Smooth muscle cell (in vitro differentiated cells): ENCODE results near the gene DNASE2B. TPM values are rescaled to one million over a fixed set of nuclear protein-coding genes. Genes with fewer than 3 reads are reported as not detected.

Experiments used
- DNase-seq: peaks from one replicate; lab custom pipeline; 2025; ENCODE audit not compliant: unreplicated experiment; lab: John Stamatoyannopoulos, UW
- H2AFZ ChIP-seq: fragments of 200-600 bp; sonication (generic); 2 replicates; pipeline ENCODE4 v1.6.0; 2016; ENCODE audit warnings: antibody characterized with exemption, low read depth, mild to moderate bottlenecking
- H3F3A ChIP-seq: fragments of 200-600 bp; sonication (generic); 2 replicates; pipeline ENCODE4 v1.6.0; 2017; ENCODE audit warnings: antibody characterized with exemption, low read depth
- H3K27ac ChIP-seq: fragments of 200-600 bp; sonication (generic); 2 replicates; pipeline ENCODE4 v1.5.1; 2016; ENCODE audit warnings: low read depth, mild to moderate bottlenecking
- H3K27me3 ChIP-seq: fragments of 200-600 bp; sonication (generic); 2 replicates; pipeline ENCODE4 v1.6.1; 2016; ENCODE audit warnings: low read depth, mild to moderate bottlenecking
- H3K36me3 ChIP-seq: fragments of 200-600 bp; sonication (generic); 2 replicates; pipeline ENCODE4 v1.5.1; 2016; ENCODE audit warnings: low read depth
- H3K4me1 ChIP-seq: fragments of 200-600 bp; sonication (generic); 2 replicates; pipeline ENCODE4 v1.5.1; 2016; ENCODE audit warnings: low read depth
- H3K4me2 ChIP-seq: fragments of 200-600 bp; sonication (generic); 2 replicates; pipeline ENCODE4 v1.6.0; 2016; ENCODE audit warnings: mild to moderate bottlenecking
- H3K4me3 ChIP-seq: fragments of 200-600 bp; sonication (generic); 2 replicates; pipeline ENCODE4 v1.5.1; 2016; ENCODE audit warnings: mild to moderate bottlenecking
- H3K79me2 ChIP-seq: fragments of 200-600 bp; sonication (generic); 2 replicates; pipeline ENCODE4 v1.6.0; 2016; ENCODE audit warnings: low read depth, mild to moderate bottlenecking
- H3K9ac ChIP-seq: fragments of 200-600 bp; sonication (generic); 2 replicates; pipeline ENCODE4 v1.6.0; 2016; ENCODE audit warnings: low read depth
- H3K9me3 ChIP-seq: fragments of 200-600 bp; sonication (generic); replicated peaks from 2 replicates; pipeline ENCODE4 v1.5.1; 2016; ENCODE audit warnings: low read depth
- H4K20me1 ChIP-seq: fragments of 200-600 bp; sonication (generic); 2 replicates; pipeline ENCODE4 v1.6.0; 2016; ENCODE audit warnings: low read depth
- CTCF ChIP-seq: fragments of 200-600 bp; sonication (generic); IDR thresholded peaks from 2 replicates; pipeline ENCODE4 v1.5.1; 2017; ENCODE audit warnings: borderline replicate concordance, mild to moderate bottlenecking, antibody characterized with exemption; ENCODE audit not compliant: insufficient read depth, poor library complexity, severe bottlenecking
- WGBS: methylation state at CpG from one replicate; pipeline ENCODE4 v1.1.7; 2016; ENCODE audit warnings: low lambda C conversion rate; 5-methylcytosine and 5-hydroxymethylcytosine counted together
- polyA plus RNA-seq: library from polyadenylated mRNA; unstranded; fragments of >200 nt; fragmentation: Nextera tagmentation; extraction: Ambion mirVana; gene quantifications from 2 replicates; pipeline ENCODE4 v1.2.1, GENCODE V29; 2016
- total RNA-seq: library from RNA; depleted of rRNA; stranded (reverse); fragments of >200 nt; gene quantifications from 2 replicates; pipeline ENCODE4 v1.2.3, GENCODE V29; 2014

DNASE2B gene
- total and polyA plus RNA-seq, 2 experiments from 2014 or later = not detected

GRCh38 chr1:84407958-84408422 lies 9.7 kb downstream of the DNASE2B start:
- WGBS = 100% methylated on average over 2 of the region's 2 CpGs
- H3F3A ChIP-seq = no peaks in the 10 kb centered on the region
- no peak overlapping the region for H3K4me2 ChIP-seq
- DNase-seq = no peak
- H2AFZ ChIP-seq = no peak overlapping the region
- no peaks in the 10 kb centered on the region for H4K20me1 ChIP-seq
- H3K79me2 ChIP-seq = no peaks in the 10 kb centered on the region
- TF ChIP-seq CTCF = no peak
- no peaks in the 10 kb centered on the region for H3K27me3 ChIP-seq
- H3K36me3 ChIP-seq = no peaks in the 10 kb centered on the region
- no peaks in the 10 kb centered on the region for H3K4me1 ChIP-seq
- H3K27ac ChIP-seq = no peak overlapping the region
- H3K4me3 ChIP-seq = no peak overlapping the region
- H3K9me3 ChIP-seq = no peaks in the 10 kb centered on the region
- H3K9ac ChIP-seq = no peak overlapping the region

DNA sequence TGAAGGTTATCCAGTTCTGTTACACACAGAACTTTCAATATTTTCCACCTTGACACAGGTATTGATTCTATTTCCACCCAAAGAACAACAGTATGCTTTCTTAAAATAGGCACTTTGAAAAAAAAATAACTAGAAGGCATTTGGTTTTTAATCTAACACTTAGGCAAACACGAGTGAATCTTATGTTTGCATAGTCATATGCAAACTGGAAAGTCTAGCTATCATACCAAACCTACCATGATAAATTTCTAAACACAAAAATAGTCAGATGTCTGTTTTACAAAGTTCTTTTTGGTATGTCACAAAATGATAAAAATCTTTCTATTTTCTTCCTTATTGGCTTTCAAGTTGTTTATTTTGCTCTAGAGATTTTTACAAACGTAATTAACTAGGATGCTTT lies 11.6 kb downstream of the DNASE2B start:
- Histone ChIP-seq H3K79me2 (no peaks in the 10 kb centered on the region), H3K27ac (no peak overlapping the region), H3F3A (no peaks in the 10 kb centered on the region), H3K9me3 (no peaks in the 10 kb centered on the region), H3K36me3 (no peaks in the 10 kb centered on the region), H3K4me2 (no peak overlapping the region), H2AFZ (no peak overlapping the region), H3K4me3 (no peak overlapping the region), H4K20me1 (no peaks in the 10 kb centered on the region), H3K9ac (no peak overlapping the region), H3K4me1 (no peaks in the 10 kb centered on the region), H3K27me3 (no peaks in the 10 kb centered on the region)
- no peak for TF ChIP-seq CTCF
- WGBS = 64% methylated on average over 2 of the region's 2 CpGs
- no peak for DNase-seq

DNA sequence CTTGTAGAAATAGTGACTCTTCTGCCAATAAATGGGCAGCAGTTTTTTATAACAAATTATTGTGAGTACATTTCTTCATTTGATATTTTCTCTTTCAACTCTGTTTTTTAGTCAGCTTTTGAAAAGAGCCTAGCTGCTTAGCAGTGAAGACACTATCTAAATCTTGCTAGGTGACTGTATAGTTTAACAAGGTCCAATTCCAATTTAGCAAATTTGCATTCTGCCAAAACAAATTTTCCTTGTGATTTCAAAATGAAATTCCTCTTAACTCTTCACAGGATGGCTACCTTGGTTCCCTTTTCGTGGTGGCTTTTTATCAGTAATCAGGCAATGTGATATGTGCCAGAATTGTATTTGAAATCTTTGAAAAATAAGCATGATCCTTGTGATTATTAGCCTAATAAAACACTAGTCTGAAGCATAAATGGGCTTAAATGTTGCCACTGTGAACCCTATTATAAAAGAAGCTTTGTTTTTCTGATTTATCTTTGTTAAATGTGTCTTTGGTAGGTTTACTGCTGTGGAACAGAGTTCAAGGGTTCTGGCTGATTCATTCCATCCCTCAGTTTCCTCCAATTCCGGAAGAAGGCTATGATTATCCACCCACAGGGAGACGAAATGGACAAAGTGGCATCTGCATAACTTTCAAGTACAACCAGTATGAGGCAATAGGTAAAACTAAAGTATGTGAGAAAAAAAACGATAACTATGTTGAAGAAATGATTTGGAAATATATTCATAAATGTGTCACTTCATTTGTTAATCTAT lies 12.2 kb downstream of the DNASE2B start:
- no peaks in the 10 kb centered on the region for H3K27me3 ChIP-seq
- H3F3A ChIP-seq = no peaks in the 10 kb centered on the region
- H3K4me2 ChIP-seq = no peak overlapping the region
- no peak overlapping the region for H3K4me3 ChIP-seq
- no peak for DNase-seq
- 71% methylated on average over 4 of the region's 4 CpGs for WGBS
- H4K20me1 ChIP-seq = no peaks in the 10 kb centered on the region
- no peak for TF ChIP-seq CTCF
- H3K9ac ChIP-seq = no peak overlapping the region
- no peaks in the 10 kb centered on the region for H3K79me2 ChIP-seq
- H3K4me1 ChIP-seq = no peaks in the 10 kb centered on the region
- H3K36me3 ChIP-seq = no peaks in the 10 kb centered on the region
- H2AFZ ChIP-seq = no peak overlapping the region
- no peak overlapping the region for H3K27ac ChIP-seq
- H3K9me3 ChIP-seq = no peaks in the 10 kb centered on the region

DNA sequence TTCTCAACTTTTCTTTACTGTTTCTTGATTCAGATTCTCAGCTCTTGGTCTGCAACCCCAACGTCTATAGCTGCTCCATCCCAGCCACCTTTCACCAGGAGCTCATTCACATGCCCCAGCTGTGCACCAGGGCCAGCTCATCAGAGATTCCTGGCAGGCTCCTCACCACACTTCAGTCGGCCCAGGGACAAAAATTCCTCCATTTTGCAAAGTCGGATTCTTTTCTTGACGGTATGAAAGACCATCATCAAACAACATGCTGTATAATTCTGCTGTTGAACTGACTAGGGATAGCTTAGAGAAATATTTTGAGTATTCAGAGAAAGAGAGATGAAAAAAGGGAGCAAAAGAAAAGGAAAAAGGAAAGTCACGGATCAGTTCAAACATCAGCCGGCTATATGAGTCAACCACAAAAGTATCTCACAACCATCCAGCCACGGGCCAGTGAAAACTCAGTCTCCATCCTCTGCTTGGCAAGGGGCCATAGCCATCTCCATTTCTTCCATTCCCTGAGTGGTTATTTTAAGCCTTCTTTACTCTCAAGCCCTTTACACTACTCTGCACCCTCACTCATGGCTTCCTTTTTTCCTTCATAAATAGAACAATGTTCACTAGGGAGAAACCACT lies 14.1 kb downstream of the DNASE2B start:
- no peaks in the 10 kb centered on the region for H3K36me3 ChIP-seq
- no peaks in the 10 kb centered on the region for H3K4me1 ChIP-seq
- no peak overlapping the region for H3K4me2 ChIP-seq
- no peaks in the 10 kb centered on the region for H4K20me1 ChIP-seq
- WGBS = 64% methylated on average over 7 of the region's 7 CpGs
- H3K79me2 ChIP-seq = no peaks in the 10 kb centered on the region
- no peak overlapping the region for H3K4me3 ChIP-seq
- H3K9ac ChIP-seq = no peak overlapping the region
- DNase-seq = no peak
- H3K27me3 ChIP-seq = no peaks in the 10 kb centered on the region
- no peaks in the 10 kb centered on the region for H3K9me3 ChIP-seq
- no peaks in the 10 kb centered on the region for H3F3A ChIP-seq
- no peak overlapping the region for H3K27ac ChIP-seq
- TF ChIP-seq CTCF = no peak
- no peak overlapping the region for H2AFZ ChIP-seq
